SH-SY5Y (cell line): ENCODE data around the gene DNAL4.

ENCODE experiments used
- GATA2 ChIP-seq: IDR thresholded peaks from 2 replicates; pipeline ENCODE4 v1.6.1; 2011; ENCODE audit warnings: mild to moderate bottlenecking, low read depth, low read length
- GATA3 ChIP-seq: IDR thresholded peaks from 2 replicates; pipeline ENCODE4 v1.6.1; 2011; ENCODE audit warnings: low read depth, mild to moderate bottlenecking, low read length, moderate library complexity

DNA sequence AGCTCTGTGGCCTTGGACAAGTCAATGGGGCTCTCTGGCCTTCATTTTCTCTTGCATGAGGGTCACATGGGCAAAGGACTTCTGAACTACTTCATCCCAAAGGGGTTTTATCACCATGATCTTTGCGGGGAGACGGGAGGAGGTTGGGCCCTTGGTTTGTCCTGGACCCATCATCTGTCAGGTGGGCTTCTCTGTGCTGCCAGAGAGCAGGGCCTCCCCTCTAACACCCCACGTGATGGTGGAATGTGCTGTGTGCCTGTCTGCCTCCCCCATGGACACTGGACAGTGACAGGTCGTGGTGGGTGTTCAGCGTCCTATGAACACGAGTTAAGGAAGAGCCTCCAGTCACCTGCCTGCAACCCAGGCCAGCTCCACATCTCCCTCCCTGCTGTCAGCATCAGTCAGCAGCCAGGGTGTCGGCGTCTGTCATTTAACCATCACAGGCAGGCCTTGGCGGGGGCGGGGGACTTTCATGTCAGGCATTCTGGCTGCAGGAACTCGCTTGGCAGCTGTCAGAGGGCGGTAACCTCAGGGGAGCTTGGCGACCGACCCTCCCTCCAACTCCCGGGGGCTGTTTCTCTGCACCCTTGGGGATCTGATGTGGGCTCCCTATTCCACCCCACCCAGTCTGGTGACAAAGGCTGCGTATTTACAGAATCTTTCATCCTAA lies 35.5 kb downstream of the DNAL4 start:
- TF ChIP-seq GATA2 (no peak), GATA3 (no peak)
